Measurements from ENCODE around the gene TLCD3B.

Gene TLCD3B

DNA sequence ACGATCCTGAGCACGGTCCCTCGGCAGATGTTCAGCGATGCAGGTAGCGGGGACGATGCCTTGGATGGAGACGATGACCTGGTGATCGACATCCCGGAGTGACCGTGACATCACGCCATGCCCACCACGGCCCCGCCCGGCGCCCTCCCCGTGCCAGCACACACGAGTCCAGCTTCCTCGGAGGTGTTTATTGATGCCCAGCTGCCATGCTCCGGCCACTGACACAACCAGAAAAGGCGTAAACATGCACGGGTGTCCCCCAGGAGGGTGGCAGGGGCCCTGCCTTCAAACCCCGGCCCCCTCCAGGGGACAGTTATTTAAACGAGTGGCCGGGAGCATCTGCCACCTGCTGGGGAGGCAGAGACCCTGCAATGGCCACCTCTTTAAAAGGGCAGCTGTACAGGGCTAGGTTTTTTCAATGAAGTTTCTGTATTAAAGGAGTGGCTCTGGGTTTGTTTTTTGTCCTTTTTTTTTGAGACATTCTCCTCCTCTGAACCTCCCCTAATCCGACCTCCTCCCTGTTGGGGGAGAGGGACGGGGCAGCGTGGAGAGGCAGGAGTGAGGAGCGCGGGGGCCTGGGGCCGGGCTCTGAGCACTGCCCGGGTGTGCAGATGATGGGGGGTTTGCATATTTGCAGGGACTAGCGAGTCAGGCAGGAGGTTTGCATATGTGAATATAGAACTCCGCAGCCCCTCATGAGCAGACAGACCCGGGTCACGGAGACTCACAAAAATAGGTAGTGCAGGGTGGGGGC, 25.6 kb downstream of the TLCD3B start:
- no peak for DNase-seq (ENCODE audit: low read depth in 1 of 2, low spot score in 1 of 2)

DNA sequence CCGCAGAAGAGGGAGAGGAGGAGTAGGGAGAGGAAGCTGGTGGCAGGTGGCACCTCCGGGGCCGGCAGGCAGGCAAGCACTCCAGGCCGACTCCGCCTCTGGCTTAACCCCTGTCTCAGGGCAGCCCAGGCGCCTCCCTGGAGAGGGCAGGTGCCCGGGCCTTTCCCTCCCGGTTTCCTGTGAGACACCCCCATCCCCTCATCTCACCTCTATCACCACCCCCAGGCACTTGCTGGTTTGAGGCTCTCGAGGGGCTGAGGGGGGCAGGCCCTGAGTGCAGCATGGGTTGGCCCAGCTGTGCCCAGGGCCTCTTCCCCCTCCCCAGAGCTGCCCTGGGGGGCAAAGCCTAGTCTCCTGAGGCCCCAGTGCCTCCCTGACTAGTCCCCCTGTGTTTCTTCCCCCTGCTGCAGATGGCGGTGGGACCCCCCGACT, 26.2 kb downstream of the TLCD3B start:
- no peak for DNase-seq (ENCODE audit: low read depth in 1 of 2, low spot score in 1 of 2)

DNA sequence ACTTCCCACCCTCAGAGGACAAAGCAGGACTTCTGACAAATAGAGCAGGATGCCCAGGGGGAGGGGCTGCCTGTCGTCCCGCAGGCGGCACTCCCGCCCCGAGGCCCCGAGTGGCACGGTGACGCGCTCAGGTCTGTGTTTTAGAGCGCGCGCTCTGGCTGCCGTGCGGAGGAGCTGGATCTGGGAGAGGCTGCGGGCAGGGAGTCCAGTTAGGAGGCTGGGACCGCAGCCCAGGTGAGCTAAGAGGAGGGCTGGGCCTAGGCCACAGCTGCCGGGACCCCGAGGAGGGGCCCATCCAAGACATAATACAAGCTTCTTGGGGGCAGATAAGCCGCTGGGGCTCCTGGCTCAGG, 26.7 kb downstream of the TLCD3B start:
- DNase-seq (ENCODE audit: low read depth in 1 of 2, low spot score in 1 of 2): no peak

DNA sequence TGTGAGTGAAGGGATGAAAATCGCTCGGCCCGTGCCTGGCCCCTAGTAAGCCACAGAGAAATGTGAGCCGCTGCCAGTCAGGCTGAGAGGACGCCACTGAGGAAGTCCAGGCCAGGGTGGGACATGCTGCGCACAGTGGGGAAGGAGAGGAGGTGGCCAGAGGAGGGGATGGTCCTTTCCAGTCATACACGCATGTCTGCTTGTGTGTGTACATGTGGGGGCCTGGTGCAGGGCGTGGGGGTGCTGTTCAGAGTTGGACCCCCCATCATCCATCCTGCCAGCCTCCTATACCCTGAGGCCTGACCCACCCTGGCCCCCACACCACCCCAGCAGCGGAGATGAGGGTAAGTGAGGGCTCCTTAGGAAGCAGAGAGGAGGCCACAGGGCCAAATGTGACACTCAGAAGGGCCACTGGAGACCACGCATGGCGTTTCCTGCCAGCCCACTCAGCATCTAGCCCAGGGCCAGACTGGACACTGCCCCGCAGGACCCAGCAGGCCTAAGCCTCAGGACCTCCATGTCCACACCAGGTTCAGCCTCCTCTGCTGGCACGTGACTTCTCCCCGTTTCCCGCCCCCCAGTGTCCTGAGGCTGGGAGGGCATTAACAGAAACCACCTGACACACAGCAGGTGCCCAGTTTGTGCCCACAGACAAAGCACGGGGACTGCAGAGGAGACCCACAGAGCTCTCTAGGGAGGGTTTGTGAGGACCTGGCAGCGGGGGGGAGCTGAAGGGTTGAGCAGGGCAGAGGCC, 27.2 kb downstream of the TLCD3B start:
- no peak for DNase-seq (ENCODE audit: low read depth in 1 of 2, low spot score in 1 of 2)

DNA sequence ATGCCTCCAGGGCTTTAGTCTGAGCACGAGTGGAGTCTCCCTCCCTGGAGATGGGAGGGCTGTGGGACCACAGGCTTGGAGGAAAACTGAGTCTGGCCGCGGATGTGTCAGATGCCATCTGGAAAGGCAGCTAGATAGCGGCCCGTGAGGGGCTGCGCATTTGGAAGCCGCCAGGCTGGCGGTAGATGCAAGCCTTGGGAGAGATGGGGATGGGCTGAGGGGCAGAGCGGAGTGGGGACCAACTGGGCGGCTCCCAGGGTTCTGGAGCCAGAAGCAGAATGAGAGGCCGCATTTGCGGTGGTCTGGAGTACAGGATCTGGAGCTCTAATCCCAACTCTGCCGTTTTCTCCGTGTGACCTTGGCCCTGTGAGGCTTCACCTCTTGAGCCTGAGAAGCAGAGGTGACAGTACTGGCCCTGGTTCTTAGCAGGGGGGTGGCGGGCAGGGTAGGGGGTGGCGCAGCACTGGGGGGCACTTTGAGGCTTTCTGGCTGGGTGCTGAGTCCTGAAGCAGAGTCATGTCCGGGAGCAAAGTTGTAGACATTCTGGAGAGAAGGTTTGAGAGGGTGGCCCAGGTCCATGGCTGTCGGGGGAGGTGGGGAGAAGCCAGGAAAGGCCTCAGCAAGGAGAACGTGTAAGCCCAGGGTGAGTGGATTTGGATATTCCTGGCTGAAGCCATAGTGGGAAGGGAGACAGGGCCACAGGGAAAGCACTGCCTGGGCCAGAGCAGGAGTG, 28.3 kb downstream of the TLCD3B start:
- no peak for DNase-seq (ENCODE audit: low read depth in 1 of 2, low spot score in 1 of 2)

DNA sequence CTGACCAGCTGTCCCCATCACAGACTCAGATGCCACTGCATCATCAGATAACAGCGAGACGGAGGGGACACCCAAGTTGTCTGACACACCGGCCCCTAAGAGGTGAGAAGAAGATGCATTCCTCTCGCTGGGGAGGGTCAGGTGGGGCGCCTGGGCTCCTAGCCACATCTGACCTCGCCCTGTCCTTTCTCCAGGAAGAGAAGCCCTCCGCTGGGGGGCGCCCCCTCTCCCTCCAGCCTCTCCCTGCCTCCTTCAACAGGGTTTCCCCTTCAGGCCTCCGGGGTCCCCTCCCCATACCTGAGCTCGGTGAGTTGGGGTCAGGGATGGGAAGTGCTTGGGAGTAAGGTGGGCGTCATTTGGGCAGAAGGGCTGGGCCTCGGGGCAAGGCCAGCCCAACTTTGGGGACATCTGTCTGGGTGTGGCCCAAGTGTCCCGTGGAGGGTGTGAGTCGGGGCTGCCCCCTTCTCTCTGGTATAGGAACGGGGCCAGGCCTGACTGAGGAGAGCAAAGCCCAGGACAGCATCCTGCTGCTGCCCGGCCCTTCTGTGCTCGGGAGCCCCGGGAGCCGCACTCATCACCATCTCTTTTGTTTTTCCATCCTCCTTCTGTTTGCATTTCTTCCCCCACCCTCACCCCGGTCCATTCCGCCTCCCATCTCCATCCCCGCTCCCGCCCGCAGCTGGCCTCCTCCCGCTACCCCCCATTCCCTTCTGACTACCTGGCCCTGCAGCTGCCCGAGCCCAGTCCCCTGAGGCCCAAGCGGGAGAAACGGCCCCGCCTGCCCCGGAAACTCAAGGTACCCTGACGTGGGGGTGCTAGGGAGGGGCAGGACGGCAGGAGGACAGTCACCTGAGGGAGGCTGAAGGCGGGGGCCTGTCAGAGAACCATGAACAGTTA, 30.1 kb downstream of the TLCD3B start:
- no peak for DNase-seq (ENCODE audit: low read depth in 1 of 2, low spot score in 1 of 2)

DNA sequence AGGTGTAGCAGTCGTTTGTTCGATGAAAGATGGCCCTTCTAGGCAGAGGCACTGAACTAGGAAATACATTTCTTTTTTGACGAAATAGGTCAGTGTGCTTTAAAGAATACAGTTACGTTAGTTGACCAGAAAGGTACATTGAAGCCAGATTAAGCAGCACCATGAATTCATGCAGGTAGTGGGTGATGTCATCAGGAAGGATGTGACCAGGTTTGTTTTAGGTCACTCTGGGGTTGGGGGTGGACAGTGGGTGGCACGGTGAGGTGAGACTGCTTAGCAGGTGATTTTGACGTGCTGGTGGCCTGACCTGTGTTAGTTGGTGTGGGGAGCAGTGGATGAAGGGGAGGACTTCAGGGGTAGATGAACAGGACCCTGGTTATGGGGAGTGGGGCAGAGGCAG, 31.5 kb downstream of the TLCD3B start:
- no peak for DNase-seq (ENCODE audit: low read depth in 1 of 2, low spot score in 1 of 2)

DNA sequence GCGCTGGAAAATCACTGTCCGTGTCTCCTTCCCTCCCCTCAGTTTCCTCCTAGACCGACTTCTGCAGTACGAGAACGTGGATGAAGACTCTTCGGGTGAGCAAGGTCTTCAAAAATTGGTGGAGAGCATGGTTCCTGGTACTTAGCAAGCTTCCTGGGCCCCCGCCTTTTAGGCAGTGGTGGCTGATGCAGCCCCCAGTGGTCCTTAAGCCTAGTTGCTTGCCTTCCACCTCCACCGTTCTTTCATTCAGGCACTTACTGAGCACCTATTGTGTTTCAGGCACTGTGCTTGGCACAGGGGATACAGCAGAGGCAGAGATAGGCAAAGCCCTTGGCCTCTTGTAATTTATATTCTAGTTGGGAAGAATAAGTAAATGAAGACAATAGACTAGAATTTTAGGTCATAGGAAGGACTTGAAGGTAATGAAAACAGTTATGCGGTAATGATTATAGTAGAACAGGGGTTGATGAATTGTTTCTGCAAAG, 34.3 kb downstream of the TLCD3B start:
- no peak for DNase-seq (ENCODE audit: low read depth in 1 of 2, low spot score in 1 of 2)

DNA sequence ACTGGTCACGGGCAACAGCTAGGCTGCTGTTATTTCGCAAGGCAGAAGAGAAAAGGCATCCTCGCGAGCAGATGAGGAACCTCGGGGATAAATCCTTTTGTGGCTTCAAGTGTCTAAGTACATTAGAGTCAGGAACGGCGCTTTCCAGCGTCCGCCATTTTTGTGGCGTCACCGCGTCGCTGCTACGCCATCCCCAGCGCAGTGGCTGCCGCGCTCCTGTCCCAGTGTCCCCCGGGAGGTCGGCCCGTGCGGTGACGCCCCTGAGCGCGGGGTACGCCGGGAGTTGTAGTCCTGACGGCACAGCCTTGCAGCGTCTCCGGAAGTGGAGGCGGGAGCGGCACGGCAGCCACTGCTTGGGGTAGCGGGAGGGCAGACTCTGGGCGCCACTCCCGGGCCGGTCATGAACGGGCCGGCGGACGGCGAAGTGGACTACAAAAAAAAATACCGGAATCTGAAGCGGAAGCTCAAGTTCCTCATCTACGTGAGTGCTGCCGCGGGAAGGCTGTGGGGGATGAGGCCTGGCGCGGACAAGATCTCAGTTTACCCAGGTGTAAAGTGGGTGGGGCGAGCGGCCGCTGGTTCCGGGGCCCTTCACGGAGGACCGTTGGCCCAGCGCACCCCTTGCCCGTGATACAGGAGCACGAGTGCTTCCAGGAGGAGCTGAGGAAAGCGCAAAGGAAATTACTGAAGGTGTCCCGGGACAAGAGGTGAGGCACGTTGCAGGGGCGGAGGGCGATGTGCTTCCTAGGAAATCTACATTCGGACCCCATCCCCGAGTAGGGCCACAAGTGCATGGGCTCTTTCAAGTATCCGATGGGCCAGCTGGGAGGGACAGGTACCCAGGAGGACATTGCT, 34.9 kb downstream of the TLCD3B start, which contains the start of gene INO80E:
INO80E (plus strand) TSS at position 331 of the 855 bp plus-strand sequence; CDS start at position 401, 70 bp downstream.
- DNase-seq (ENCODE audit: low read depth in 1 of 2, low spot score in 1 of 2): peak; percentile 98 to 99

DNA sequence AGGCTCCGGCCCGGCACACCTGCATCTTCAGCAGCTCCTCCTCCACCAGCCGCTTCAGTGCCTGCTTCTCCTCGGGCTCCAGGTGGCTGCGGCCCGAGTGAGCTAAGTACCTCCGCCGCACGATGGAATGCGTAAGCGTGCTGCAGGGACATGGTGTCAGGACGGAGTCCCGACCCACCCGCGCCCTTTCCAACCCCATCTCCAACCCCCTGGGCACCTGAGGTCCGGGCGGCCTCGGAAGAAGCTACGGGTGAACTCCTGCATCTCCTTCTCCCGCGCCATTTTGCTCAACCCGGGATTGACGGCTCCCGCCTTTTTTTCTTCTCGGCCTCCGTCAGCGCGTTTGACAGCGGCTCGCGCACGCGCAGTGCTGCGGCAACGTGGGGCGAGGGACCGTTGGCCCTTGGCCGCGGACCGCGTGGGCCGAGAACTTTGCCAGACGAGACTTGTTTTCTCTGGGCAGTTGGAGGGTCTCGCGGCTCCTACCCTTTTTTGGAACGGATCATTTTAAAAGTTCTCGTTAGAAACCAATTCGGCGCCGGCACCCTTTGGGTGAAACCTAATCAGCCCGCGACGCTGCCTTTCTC, 35.7 kb downstream of the TLCD3B start, which contains the start of gene HIRIP3:
HIRIP3 (minus strand) TSS at position 294 of the 587 bp plus-strand sequence; CDS start at position 282, 12 bp downstream.
- DNase-seq (ENCODE audit: low read depth in 1 of 2, low spot score in 1 of 2): peak; percentile 74 to 81

DNA sequence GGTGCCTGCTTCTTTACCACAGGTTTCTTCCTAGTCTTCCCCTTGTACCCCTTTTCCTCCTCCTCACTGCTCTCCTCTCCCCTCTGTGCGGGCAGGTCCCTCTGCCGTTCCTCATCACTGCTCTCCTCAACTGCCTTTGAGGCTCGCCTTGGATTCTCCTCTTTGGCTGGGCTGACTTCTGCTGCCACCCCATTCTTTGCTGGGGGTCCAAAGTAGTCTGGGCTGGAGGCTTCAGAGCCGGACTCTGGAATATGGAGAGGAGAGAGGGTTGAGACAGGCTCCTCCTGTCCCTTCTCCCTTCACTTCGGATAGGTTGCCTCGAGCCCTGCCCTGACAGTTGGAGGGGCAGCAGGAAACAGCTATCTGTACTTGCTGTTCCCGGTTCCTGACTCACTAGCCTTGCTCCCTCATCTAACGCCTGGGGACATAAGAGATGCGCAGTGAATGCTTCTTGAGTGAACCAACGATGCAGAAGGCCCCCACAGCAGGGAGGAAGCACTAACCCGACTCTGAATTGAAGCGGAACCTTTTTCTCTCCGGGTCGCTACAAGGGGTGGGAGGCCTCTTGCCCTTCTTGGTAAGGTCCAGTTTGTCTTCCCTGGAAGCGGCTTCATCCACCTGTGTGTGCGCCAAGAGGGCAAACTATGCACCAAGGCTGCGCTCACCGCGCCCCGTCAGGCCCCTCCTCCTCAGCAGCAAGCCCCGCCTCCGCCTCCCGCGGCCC, 36.3 kb downstream of the TLCD3B start:
- peak in 1 of 2 donors; percentile 54 for DNase-seq (ENCODE audit: low read depth in 1 of 2, low spot score in 1 of 2)

DNA sequence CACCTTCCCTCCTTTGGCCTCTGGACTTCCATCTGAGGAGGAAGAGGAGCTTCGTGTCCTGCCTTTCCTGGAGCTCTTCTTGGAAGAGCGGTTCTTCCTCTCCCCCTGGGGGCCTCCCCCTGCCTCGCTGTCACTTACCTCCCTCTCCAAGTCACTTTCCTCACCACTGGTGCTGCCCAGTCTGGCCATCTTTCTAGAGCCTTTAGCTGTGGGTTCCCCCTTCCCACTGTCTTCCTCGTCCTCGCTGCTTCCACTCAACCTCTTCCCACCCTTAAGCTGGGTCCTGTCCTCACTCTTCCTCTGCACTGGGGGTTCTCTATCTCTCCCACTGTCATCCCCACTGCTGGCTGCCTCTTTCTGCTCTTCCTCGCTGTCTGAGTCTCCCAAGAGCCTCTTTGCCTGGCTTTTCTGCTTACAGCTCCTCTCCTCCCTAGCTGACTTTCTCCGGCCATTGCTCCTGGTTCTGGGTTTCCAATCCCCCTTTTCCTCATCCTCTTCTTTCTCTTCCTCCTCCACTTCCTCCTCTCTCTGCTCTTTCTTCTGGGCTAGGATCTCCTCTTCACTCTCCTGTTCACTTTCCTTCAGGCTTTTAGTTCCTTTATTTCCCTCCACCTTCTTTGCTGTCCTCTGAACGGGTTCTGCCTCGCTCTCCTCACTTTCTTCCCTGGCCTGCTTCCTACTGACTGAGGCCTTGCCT, 37.0 kb downstream of the TLCD3B start:
- no peak for DNase-seq (ENCODE audit: low read depth in 1 of 2, low spot score in 1 of 2)

DNA sequence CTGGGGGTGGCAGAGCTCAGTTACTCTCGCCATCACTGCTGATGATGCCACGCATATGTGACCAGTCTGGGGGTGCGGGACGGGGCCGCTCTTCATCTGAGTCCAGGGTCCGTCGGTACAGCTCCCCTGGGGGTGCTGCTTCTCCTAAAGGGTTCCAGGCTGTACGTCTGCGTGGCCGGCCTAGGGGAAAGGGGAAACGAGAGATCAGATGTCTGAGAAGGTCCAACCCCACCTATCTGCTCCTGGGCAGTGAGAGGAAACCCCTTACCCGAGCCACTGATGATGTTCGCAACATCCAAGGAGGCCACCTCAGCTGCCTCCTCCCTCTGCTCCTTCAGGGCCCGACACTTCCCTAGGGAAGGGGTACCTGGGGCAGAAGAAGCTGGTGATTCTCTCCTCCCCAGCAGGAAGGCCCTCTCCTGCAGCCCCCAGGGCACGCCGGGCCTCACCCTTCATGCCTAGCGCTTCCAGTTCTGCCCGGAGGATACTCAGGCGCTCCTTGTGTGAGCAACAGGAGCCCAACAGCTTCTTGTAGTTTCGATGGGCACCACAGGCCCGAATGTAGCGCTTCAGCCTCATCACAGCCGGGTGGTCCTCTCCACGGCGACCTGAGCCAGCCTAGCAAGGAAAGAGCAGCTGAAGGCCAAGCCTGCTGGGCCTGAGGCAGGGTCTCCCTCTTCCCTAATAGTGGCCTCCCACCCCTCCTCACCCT, 37.7 kb downstream of the TLCD3B start:
- DNase-seq (ENCODE audit: low read depth in 1 of 2, low spot score in 1 of 2): no peak

DNA sequence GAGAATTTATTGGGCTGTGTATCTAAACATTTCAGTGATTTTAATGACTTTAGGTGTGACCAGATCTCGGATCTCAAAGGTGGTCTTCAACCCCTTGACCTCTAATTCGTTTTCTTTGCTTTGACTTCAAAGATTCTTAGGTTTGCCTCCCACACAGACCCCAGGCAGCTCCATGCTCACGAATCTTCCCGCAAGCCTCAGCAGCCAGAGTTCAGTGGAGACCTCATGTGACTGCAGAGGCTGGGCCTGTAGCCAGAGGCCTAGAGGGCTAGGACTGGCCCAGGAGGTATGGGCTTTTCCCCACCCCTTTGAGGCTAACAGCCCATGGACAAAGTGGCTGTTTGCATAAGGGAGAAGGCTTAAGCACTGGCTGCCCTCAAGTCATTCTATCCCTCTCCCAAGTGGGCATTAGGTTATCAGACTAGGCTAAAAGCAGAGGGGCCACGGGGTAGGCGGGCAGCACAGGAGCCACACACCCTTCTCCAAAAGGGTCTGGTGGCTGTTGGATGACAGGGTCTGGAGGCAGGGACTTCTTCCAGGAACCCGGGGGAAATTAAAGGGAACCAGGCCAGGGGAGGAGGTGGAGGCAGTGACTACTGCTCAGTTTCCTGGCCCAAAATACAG, 38.6 kb downstream of the TLCD3B start:
- no peak for DNase-seq (ENCODE audit: low read depth in 1 of 2, low spot score in 1 of 2)

DNA sequence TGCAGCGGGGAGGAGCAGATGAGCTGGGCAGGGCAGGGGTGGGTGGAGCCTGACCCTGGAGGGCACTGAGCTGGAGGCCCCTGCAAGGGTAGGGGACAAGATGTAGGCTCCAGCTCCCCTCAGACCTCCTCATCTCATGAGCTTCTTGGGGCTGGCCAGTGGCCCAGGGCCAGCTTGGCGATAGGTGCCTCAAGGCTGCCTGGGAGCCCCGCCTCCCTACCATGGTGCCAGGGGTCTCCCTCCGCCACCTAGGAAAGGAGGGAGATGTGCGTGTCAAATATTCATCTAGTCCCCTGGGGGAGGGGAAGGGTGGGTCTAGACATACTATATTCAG, 39.5 kb downstream of the TLCD3B start:
- no peak for DNase-seq (ENCODE audit: low read depth in 1 of 2, low spot score in 1 of 2)

DNA sequence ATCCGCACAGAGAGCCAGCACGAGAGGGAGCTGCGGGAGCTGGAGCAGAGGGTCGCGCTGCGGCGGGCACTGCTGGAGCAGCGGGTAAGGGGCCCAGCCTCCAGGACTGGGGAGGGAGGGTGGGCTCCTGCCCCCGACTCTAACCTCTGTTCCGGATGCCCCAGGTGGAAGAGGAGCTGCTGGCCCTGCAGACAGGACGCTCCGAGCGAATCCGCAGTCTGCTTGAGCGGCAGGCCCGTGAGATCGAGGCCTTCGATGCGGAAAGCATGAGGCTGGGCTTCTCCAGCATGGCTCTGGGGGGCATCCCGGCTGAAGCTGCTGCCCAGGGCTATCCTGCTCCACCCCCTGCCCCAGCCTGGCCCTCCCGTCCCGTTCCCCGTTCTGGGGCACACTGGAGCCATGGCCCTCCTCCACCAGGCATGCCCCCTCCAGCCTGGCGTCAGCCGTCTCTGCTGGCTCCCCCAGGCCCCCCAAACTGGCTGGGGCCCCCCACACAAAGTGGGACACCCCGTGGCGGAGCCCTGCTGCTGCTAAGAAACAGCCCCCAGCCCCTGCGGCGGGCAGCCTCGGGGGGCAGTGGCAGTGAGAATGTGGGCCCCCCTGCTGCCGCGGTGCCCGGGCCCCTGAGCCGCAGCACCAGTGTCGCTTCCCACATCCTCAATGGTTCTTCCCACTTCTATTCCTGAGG, 40.0 kb downstream of the TLCD3B start:
- no peak for DNase-seq (ENCODE audit: low read depth in 1 of 2, low spot score in 1 of 2)

Data from activated CD4-positive, alpha-beta T cell treated with anti-CD3 and anti-CD28 coated beads, Interleukin-2, amount 50 U/mL, for 24 hours (primary cell).